ENCODE results near the gene NR5A2.

The NR5A2 gene

GRCh38 chr1:200027264-200027823 lies at the start of gene NR5A2:
Gene NR5A2, plus strand, starts transcription at chr1:200027710. Its CDS starts 138 bp downstream, at chr1:200027848.
- no peak for DNase-seq

GRCh38 chr1:199978408-199978940 lies 49.0 kb upstream of the NR5A2 start:
- DNase-seq: no peak

GRCh38 chr1:199979071-199979470 lies 48.4 kb upstream of the NR5A2 start:
- no peak for DNase-seq

GRCh38 chr1:199981584-199981983 lies 45.9 kb upstream of the NR5A2 start:
- no peak for DNase-seq

- DNase-seq: no peak
Observed at GRCh38 chr1:199982606-199983005, 44.9 kb upstream of the NR5A2 start.

- DNase-seq: no peak
Observed at GRCh38 chr1:199983531-199983930, 44.0 kb upstream of the NR5A2 start.

- no peak for DNase-seq
Observed at GRCh38 chr1:199995096-199995685, 32.3 kb upstream of the NR5A2 start.

- DNase-seq: no peak
Observed at GRCh38 chr1:200005165-200005564, 22.3 kb upstream of the NR5A2 start.

GRCh38 chr1:200006711-200007110 lies 20.8 kb upstream of the NR5A2 start:
- DNase-seq: no peak

GRCh38 chr1:200015811-200016210 lies 11.7 kb upstream of the NR5A2 start:
- no peak for DNase-seq

- no peak for DNase-seq
Observed at GRCh38 chr1:200021577-200022238, 5.8 kb upstream of the NR5A2 start.

- no peak for DNase-seq
Observed at GRCh38 chr1:200022239-200022804, 5.2 kb upstream of the NR5A2 start.

GRCh38 chr1:200028586-200029034 lies 1.1 kb downstream of the NR5A2 start:
- DNase-seq: no peak

GRCh38 chr1:200029035-200029821 lies 1.7 kb downstream of the NR5A2 start:
- no peak for DNase-seq

GRCh38 chr1:200029822-200030152 lies 2.3 kb downstream of the NR5A2 start:
- DNase-seq: no peak

GRCh38 chr1:200030791-200031190 lies 3.3 kb downstream of the NR5A2 start:
- DNase-seq: no peak

- DNase-seq: no peak
Observed at GRCh38 chr1:200033511-200034261, 6.2 kb downstream of the NR5A2 start.

- no peak for DNase-seq
Observed at GRCh38 chr1:200034262-200034557, 6.7 kb downstream of the NR5A2 start.

GRCh38 chr1:200034761-200035396 lies 7.4 kb downstream of the NR5A2 start:
- DNase-seq: no peak

- DNase-seq: no peak
Observed at GRCh38 chr1:200035397-200035955, 8.0 kb downstream of the NR5A2 start.

- no peak for DNase-seq
Observed at GRCh38 chr1:200035956-200036618, 8.6 kb downstream of the NR5A2 start.
